ENCODE measurements around the gene PSORS1C1.
"Not testable (repeated sequence)": the region's sequence is repeated elsewhere in the genome, so short reads cannot be mapped to it uniquely, and the experiment has no call there.

Gene PSORS1C1
- total RNA-seq, result 0 to 2.5 (median 0) reads per million in 17 experiments

GRCh38 chr6:31114541-31114878 is at the start of gene PSORS1C1:
Gene PSORS1C1 (plus strand): TSS chr6:31114800. CDS start chr6:31129633, 14,833 bp downstream.
- DNase-seq, result no peak

- DNase-seq, result no peak
Observed at GRCh38 chr6:31065556-31065955, 49.0 kb upstream of the PSORS1C1 start.

- DNase-seq, result not testable (repeated sequence)
Observed at GRCh38 chr6:31067028-31067427, 47.6 kb upstream of the PSORS1C1 start.

- DNase-seq, result not testable (repeated sequence)
Observed at GRCh38 chr6:31067891-31068668, 46.5 kb upstream of the PSORS1C1 start.

- DNase-seq, result peak; percentile 79 to 90 (median 84)
Observed at GRCh38 chr6:31068669-31069340, 45.8 kb upstream of the PSORS1C1 start.

- DNase-seq, result peak in 3 of 4 experiments; percentile 27 to 38 (median 30)
Observed at GRCh38 chr6:31070711-31071197, 43.8 kb upstream of the PSORS1C1 start.

GRCh38 chr6:31074401-31074800 is 40.2 kb upstream of the PSORS1C1 start:
- no peak for DNase-seq

GRCh38 chr6:31075528-31075927 is 39.1 kb upstream of the PSORS1C1 start:
- DNase-seq, result no peak

GRCh38 chr6:31076611-31077010 is 38.0 kb upstream of the PSORS1C1 start:
- DNase-seq, result no peak

GRCh38 chr6:31079656-31080261 is 34.8 kb upstream of the PSORS1C1 start:
- peak; percentile 76 to 81 (median 78) for DNase-seq

GRCh38 chr6:31081872-31082271 is 32.7 kb upstream of the PSORS1C1 start:
- DNase-seq, result peak in 3 of 4 experiments; percentile 20 to 44 (median 22)

GRCh38 chr6:31083742-31084354 is 30.8 kb upstream of the PSORS1C1 start:
- peak; percentile 34 to 60 (median 54) for DNase-seq

GRCh38 chr6:31086788-31087440 is 27.7 kb upstream of the PSORS1C1 start:
- peak in 1 of 4 experiments; percentile 26 for DNase-seq

GRCh38 chr6:31087494-31088089 is 27.0 kb upstream of the PSORS1C1 start:
- DNase-seq, result peak; percentile 89 to 96 (median 94)

- no peak for DNase-seq
Observed at GRCh38 chr6:31090275-31090972, 24.2 kb upstream of the PSORS1C1 start.

GRCh38 chr6:31090973-31091364 is 23.6 kb upstream of the PSORS1C1 start:
- DNase-seq, result no peak

- DNase-seq, result no peak
Observed at GRCh38 chr6:31091680-31092079, 22.9 kb upstream of the PSORS1C1 start.

- DNase-seq, result no peak
Observed at GRCh38 chr6:31092238-31092637, 22.4 kb upstream of the PSORS1C1 start.

- DNase-seq, result no peak
Observed at GRCh38 chr6:31092769-31093505, 21.7 kb upstream of the PSORS1C1 start.

GRCh38 chr6:31094389-31094881 is 20.2 kb upstream of the PSORS1C1 start:
- DNase-seq, result peak in 3 of 4 experiments; percentile 27 to 44 (median 33)

Measured in suppressor macrophage (primary cell).